K562 (cell line): Measurements from ENCODE around the gene ZNF620. TPM values are rescaled to one million over a fixed set of nuclear protein-coding genes. Genes with fewer than 3 reads are reported as not detected.
A peak's percentile ranks its signal among the peaks of the same experiment; 100 is the strongest.

Source experiments
- ATF7 ChIP-seq: fragments of 450-650 bp; IDR thresholded peaks from 2 replicates; pipeline ENCODE4 v1.7.1; 2014; ENCODE audit warnings: mild to moderate bottlenecking, moderate library complexity
- GABPB1 ChIP-seq: sonication (generic); formaldehyde crosslinking; IDR thresholded peaks from 2 replicates; pipeline ENCODE4 v1.8.0; 2022; ENCODE audit warnings: mild to moderate bottlenecking, missing genetic modification reagents
- RAD21 ChIP-seq, 2 experiments: fragments of 250-450 bp in 1 of 2; fragments of 450-650 bp in 1 of 2; sonication (Bioruptor Pico) in 1 of 2; formaldehyde crosslinking in 1 of 2; IDR thresholded peaks in 1 of 2; conservative IDR thresholded peaks in 1 of 2; 2 replicates each; pipeline versions ENCODE4 v1.4.0 to v1.8.0; 2020 to 2022; ENCODE audit warnings: mild to moderate bottlenecking in 2 of 2, moderate library complexity in 1 of 2
- RBM39 ChIP-seq: fragments of 200-400 bp; formaldehyde crosslinking; optimal IDR thresholded peaks from 2 replicates; pipeline ENCODE3; 2018; ENCODE audit warnings: low read depth, low read length
- TCF3 ChIP-seq: sonication (generic); formaldehyde crosslinking; IDR thresholded peaks from 2 replicates; pipeline ENCODE4 v1.4.0; 2020; ENCODE audit warnings: mild to moderate bottlenecking, missing genetic modification reagents
- YY1 ChIP-seq, 3 experiments: IDR thresholded peaks; 2 replicates each; pipeline ENCODE4 v1.6.1; 2011; ENCODE audit warnings: low read length in 2 of 3, mild to moderate bottlenecking in 2 of 3, moderate library complexity in 2 of 3, borderline replicate concordance in 1 of 3, control low read depth in 1 of 3, low read depth in 1 of 3; ENCODE audit not compliant: insufficient read depth in 3 of 3, insufficient replicate concordance in 2 of 3, control insufficient read depth in 1 of 3, insufficient read length in 1 of 3; ENCODE audit errors: extremely low read depth in 1 of 3
- ZNF212 ChIP-seq: fragments of 450-650 bp; formaldehyde crosslinking; IDR thresholded peaks from 2 replicates; pipeline ENCODE4 v1.4.0; 2020; ENCODE audit warnings: mild to moderate bottlenecking
- polyA plus RNA-seq, 8 experiments: library from polyadenylated mRNA; depleted of rRNA in 4 of 8; stranded (reverse) in 5 of 8; unstranded in 3 of 8; fragments of >200 nt; fragmentation: Nextera tagmentation in 2 of 8; fragmentation: Illumina TruSeq in 1 of 8; extraction: Ambion mirVana in 2 of 8; extraction: Trizol in 1 of 8; gene quantifications; 2 replicates each; pipeline versions ENCODE4 v1.2.1 to v1.2.3, GENCODE V29; 2011 to 2014; ENCODE audit warnings: inconsistent platforms in 1 of 8, missing spikeins in 1 of 8
- total RNA-seq, 7 experiments: library from RNA; depleted of rRNA in 6 of 7; stranded (reverse); fragments of >200 nt in 6 of 7; fragmentation: Illumina TruSeq in 2 of 7; extraction: Trizol in 2 of 7; gene quantifications; 2 replicates each; pipeline versions ENCODE4 v1.2.1 to v1.2.3, GENCODE V29; 2011 to 2021; ENCODE audit warnings: low replicate concordance in 1 of 7
- TF ChIP-seq, protein P1 (sequence below), 2 experiments: fragments of 450-650 bp in 1 of 2; sonication (generic) in 1 of 2; formaldehyde crosslinking in 1 of 2; IDR thresholded peaks; 2 replicates each; pipeline versions ENCODE4 v1.7.1 to v1.9.0; 2016 to 2022; ENCODE audit warnings: inconsistent platforms in 1 of 2, mild to moderate bottlenecking in 1 of 2, missing genetic modification reagents in 1 of 2
- TF ChIP-seq, protein P2 (sequence below): fragments of 200-800 bp; sonication (Bioruptor generic); IDR thresholded peaks from 2 replicates; pipeline ENCODE4 v1.6.1; 2017; ENCODE audit warnings: missing genetic modification characterization, missing compliant biosample characterization
- TF ChIP-seq, protein P3 (sequence below): fragments of 150-350 bp; IDR thresholded peaks from 2 replicates; pipeline ENCODE4 v1.6.1; 2014; ENCODE audit warnings: low read depth, mild to moderate bottlenecking, low read length, borderline replicate concordance

Gene ZNF620
- total and polyA plus RNA-seq, 9 of the 15 experiments (the other 6 are each of a cell fraction or from before 2014, with no cell fraction given), result 1.2 to 5.5 (median 3.3) TPM

DNA sequence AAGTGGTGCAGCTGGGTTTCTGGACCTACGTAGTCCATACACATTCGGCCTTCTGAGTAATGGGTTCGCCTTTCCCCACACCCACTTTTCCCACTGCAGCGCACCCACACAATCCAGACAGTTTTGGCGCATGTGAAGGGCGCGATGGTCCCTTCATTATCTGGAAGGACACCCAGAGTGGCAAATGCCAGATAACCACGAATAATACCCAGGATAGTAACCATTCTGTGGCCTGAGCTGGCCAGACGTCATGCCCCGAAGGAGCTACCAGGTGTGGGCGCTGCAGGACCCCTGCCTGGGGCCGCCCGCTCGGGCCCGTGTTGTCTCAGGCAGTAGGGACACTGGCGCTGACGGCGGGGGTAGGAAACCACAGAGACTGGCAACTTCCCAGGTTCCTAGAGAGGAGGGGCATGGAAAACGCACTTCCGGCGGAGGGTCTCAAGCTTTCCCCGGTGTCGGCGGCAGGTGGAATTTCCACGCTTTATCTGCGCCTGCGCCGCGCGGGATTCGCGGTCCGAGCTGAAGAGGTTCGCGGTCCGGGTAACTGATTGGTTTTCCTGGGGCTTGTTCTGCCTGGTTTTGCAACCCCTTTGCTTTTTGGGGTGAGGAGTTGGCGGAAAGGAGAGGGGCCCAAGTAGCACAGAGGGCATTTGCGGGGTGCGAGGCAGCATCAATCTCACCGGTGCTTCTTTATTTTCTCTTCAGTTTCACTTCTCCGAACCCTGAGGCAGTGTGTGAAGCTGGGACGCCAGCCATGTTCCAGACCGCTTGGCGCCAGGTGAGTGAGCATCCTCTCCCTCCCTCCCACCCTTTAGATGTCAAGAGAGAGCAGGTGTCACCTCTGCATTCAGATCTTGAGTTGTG, at the start of gene ZNF620 (continued):
- TF ChIP-seq, protein P1, sequence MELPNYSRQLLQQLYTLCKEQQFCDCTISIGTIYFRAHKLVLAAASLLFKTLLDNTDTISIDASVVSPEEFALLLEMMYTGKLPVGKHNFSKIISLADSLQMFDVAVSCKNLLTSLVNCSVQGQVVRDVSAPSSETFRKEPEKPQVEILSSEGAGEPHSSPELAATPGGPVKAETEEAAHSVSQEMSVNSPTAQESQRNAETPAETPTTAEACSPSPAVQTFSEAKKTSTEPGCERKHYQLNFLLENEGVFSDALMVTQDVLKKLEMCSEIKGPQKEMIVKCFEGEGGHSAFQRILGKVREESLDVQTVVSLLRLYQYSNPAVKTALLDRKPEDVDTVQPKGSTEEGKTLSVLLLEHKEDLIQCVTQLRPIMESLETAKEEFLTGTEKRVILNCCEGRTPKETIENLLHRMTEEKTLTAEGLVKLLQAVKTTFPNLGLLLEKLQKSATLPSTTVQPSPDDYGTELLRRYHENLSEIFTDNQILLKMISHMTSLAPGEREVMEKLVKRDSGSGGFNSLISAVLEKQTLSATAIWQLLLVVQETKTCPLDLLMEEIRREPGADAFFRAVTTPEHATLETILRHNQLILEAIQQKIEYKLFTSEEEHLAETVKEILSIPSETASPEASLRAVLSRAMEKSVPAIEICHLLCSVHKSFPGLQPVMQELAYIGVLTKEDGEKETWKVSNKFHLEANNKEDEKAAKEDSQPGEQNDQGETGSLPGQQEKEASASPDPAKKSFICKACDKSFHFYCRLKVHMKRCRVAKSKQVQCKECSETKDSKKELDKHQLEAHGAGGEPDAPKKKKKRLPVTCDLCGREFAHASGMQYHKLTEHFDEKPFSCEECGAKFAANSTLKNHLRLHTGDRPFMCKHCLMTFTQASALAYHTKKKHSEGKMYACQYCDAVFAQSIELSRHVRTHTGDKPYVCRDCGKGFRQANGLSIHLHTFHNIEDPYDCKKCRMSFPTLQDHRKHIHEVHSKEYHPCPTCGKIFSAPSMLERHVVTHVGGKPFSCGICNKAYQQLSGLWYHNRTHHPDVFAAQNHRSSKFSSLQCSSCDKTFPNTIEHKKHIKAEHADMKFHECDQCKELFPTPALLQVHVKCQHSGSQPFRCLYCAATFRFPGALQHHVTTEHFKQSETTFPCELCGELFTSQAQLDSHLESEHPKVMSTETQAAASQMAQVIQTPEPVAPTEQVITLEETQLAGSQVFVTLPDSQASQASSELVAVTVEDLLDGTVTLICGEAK (IDR thresholded peaks at IDR 0.05), result peak; percentile 86
- TF ChIP-seq, protein P1 (CRISPR knock-in tag; IDR thresholded peaks at IDR 0.05), result no peak
- TF ChIP-seq RBM39, result no peak
- TF ChIP-seq RAD21 (CRISPR knock-in tag; conservative IDR thresholded peaks at IDR 0.05 in 1 of 2, IDR thresholded peaks at IDR 0.05 in 1 of 2), result peak in 1 of 2 experiments; percentile 53; a peak in 2 of 4 replicates
- TF ChIP-seq ATF7, result peak; percentile 81
- TF ChIP-seq, protein P2, sequence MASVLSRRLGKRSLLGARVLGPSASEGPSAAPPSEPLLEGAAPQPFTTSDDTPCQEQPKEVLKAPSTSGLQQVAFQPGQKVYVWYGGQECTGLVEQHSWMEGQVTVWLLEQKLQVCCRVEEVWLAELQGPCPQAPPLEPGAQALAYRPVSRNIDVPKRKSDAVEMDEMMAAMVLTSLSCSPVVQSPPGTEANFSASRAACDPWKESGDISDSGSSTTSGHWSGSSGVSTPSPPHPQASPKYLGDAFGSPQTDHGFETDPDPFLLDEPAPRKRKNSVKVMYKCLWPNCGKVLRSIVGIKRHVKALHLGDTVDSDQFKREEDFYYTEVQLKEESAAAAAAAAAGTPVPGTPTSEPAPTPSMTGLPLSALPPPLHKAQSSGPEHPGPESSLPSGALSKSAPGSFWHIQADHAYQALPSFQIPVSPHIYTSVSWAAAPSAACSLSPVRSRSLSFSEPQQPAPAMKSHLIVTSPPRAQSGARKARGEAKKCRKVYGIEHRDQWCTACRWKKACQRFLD (CRISPR knock-in tag), result peak; percentile 69
- no peak for TF ChIP-seq ZNF212 (CRISPR knock-in tag)
- TF ChIP-seq YY1 (IDR thresholded peaks at IDR 0.05; ENCODE audit: borderline replicate concordance in 1 of 3, control insufficient read depth in 1 of 3, extremely low read depth in 1 of 3, insufficient read depth in 3 of 3, insufficient read length in 1 of 3, insufficient replicate concordance in 2 of 3, low read depth in 1 of 3, low read length in 2 of 3), result peak in 2 of 3 experiments; percentile 30 to 45
- TF ChIP-seq TCF3 (CRISPR knock-in tag), result 0 out of 2 replicates have a peak, but pooled peaks have one; percentile 26
- TF ChIP-seq, protein P3, sequence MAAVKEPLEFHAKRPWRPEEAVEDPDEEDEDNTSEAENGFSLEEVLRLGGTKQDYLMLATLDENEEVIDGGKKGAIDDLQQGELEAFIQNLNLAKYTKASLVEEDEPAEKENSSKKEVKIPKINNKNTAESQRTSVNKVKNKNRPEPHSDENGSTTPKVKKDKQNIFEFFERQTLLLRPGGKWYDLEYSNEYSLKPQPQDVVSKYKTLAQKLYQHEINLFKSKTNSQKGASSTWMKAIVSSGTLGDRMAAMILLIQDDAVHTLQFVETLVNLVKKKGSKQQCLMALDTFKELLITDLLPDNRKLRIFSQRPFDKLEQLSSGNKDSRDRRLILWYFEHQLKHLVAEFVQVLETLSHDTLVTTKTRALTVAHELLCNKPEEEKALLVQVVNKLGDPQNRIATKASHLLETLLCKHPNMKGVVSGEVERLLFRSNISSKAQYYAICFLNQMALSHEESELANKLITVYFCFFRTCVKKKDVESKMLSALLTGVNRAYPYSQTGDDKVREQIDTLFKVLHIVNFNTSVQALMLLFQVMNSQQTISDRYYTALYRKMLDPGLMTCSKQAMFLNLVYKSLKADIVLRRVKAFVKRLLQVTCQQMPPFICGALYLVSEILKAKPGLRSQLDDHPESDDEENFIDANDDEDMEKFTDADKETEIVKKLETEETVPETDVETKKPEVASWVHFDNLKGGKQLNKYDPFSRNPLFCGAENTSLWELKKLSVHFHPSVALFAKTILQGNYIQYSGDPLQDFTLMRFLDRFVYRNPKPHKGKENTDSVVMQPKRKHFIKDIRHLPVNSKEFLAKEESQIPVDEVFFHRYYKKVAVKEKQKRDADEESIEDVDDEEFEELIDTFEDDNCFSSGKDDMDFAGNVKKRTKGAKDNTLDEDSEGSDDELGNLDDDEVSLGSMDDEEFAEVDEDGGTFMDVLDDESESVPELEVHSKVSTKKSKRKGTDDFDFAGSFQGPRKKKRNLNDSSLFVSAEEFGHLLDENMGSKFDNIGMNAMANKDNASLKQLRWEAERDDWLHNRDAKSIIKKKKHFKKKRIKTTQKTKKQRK, result no peak
- TF ChIP-seq GABPB1 (CRISPR knock-in tag), result peak; percentile 83
